ENCODE measurements around the gene TBC1D22A.

GRCh38 chr22:47056361-47056760 is 293.9 kb downstream of the TBC1D22A start:
- TF ChIP-seq USF1 (IDR thresholded peaks at IDR 0.05; ENCODE audit: borderline replicate concordance, low read depth) (no peak), CTCF (IDR thresholded peaks at IDR 0.05) (no peak), RAD21 (IDR thresholded peaks at IDR 0.05; ENCODE audit: low read length) (no peak), SIN3A (IDR thresholded peaks at IDR 0.05; ENCODE audit: borderline replicate concordance, low read depth, low read length) (no peak)
